ENCODE data around the gene GUCY1A1. TPM values are rescaled to one million over a fixed set of nuclear protein-coding genes. Genes with fewer than 3 reads are reported as not detected.

Gene GUCY1A1
- total and polyA plus RNA-seq, 3 experiments from 2014 or later, result not detected

Other genes with a start within 250 kb of the GUCY1A1 start
- gene GUCY1B1, start 92.2 kb downstream of the GUCY1A1 start, total RNA-seq, result under 1 TPM in 1 of 2 experiments, not detected in 1; 0.18 TPM
- 0.12 TPM for gene GUCY1B1, start 92.2 kb downstream of the GUCY1A1 start, polyA plus RNA-seq
- gene ASIC5, start 199.4 kb downstream of the GUCY1A1 start, total RNA-seq, result not detected
- not detected for gene ASIC5, start 199.4 kb downstream of the GUCY1A1 start, polyA plus RNA-seq
- not detected for gene TDO2, start 236.8 kb downstream of the GUCY1A1 start, total RNA-seq
- not detected for gene TDO2, start 236.8 kb downstream of the GUCY1A1 start, polyA plus RNA-seq